K562 (cell line): ENCODE data around the gene PLEKHF1. TPM values are rescaled to one million over a fixed set of nuclear protein-coding genes. Genes with fewer than 3 reads are reported as not detected.

Source experiments
- ATAC-seq: fragments of 200-7000 bp; cut with Tn5 transposase; 3 replicates; pipeline ENCODE4 v1.9.1; 2020; ENCODE audit warnings: moderate library complexity
- BruUV-seq: library from RNA; stranded (reverse); fragments of 400-500 nt; replicated peaks from 2 replicates; lab custom pipeline; 2021; lab: Mats Ljungman, UMichigan
- CTCF ChIA-PET: fragments of 300-600 bp; formaldehyde crosslinking; extraction: SDS; loops from one replicate; lab custom pipeline; 2021; ENCODE audit warnings: low intra/inter-chr PET ratio; lab: Yijun Ruan, JAX
- POLR2A ChIA-PET: fragments of 300-600, 350-650 bp; sonication (Branson Sonifier 250); formaldehyde crosslinking; extraction: SDS; loops from one replicate; lab custom pipeline; 2021; ENCODE audit warnings: antibody characterized with exemption, inconsistent platforms; lab: Yijun Ruan, JAX
- DNase-seq, 4 experiments: peaks; one replicate each; pipeline versions ENCODE4 v3.0.0 to v3.0.0-alpha.2; 2011 to 2018; ENCODE audit warnings: low spot score in 3 of 4, mixed read lengths in 3 of 4; ENCODE audit errors: extremely low read depth in 1 of 4
- FAIRE-seq: peaks from 2 replicates; lab custom pipeline; 2011; peaks lifted over from hg19 to GRCh38; lab: Jason Lieb, UNC
- H2AFZ ChIP-seq: 2 replicates; pipeline ENCODE4 v1.6.0; 2011; ENCODE audit warnings: low read depth, low read length, control low read depth, inconsistent platforms
- H3K27ac ChIP-seq: fragments of 200-600 bp; 3 replicates; pipeline ENCODE4 v1.8.0; 2011; ENCODE audit warnings: low read depth, mild to moderate bottlenecking, control low read depth, inconsistent platforms, low read length, moderate library complexity, mixed read lengths; ENCODE audit errors: extremely low read depth
- H3K27me3 ChIP-seq, 2 experiments: fragments of 300-600 bp in 1 of 2; 2 replicates in 1 of 2; 3 replicates in 1 of 2; pipeline versions ENCODE4 v1.6.0 to v1.8.0; 2011; ENCODE audit warnings: inconsistent platforms in 2 of 2, low read length in 2 of 2, mild to moderate bottlenecking in 1 of 2, mixed read lengths in 1 of 2, moderate library complexity in 1 of 2; ENCODE audit not compliant: control insufficient read depth in 2 of 2, insufficient read depth in 2 of 2
- H3K36me3 ChIP-seq: fragments of 300-600 bp; 3 replicates; pipeline ENCODE4 v1.8.0; 2011; ENCODE audit warnings: mild to moderate bottlenecking, low read length, inconsistent platforms; ENCODE audit not compliant: control insufficient read depth, insufficient read depth
- H3K4me1 ChIP-seq, 2 experiments: fragments of 200-600 bp in 1 of 2; replicated peaks in 1 of 2; 2 replicates in 1 of 2; 3 replicates in 1 of 2; pipeline versions ENCODE4 v1.5.1 to v1.8.0; 2011; ENCODE audit warnings: inconsistent platforms in 2 of 2, low read length in 2 of 2, mild to moderate bottlenecking in 1 of 2, mixed read lengths in 1 of 2, moderate library complexity in 1 of 2; ENCODE audit not compliant: control insufficient read depth in 2 of 2, insufficient read depth in 2 of 2
- H3K4me2 ChIP-seq: 2 replicates; pipeline ENCODE4 v1.6.1; 2011; ENCODE audit warnings: low read length, control low read depth, inconsistent platforms, mixed read lengths; ENCODE audit not compliant: insufficient read depth
- H3K4me3 ChIP-seq: fragments of 200-600 bp; sonication (generic), shearing (Covaris generic); 2 replicates; pipeline ENCODE4 v1.5.1; 2016; ENCODE audit warnings: control low read depth, inconsistent platforms
- H3K79me2 ChIP-seq: fragments of 200-600 bp; 3 replicates; pipeline ENCODE4 v1.8.0; 2011; ENCODE audit warnings: low read length, inconsistent platforms; ENCODE audit not compliant: control insufficient read depth, insufficient read depth
- H3K9ac ChIP-seq, 2 experiments: 2 replicates each; pipeline versions ENCODE4 v1.6.0 to v1.6.1; 2011; ENCODE audit warnings: low read depth in 2 of 2, low read length in 2 of 2, control low read depth in 1 of 2, inconsistent platforms in 1 of 2, mild to moderate bottlenecking in 1 of 2, mixed read lengths in 1 of 2; ENCODE audit not compliant: insufficient read depth in 1 of 2
- H3K9me1 ChIP-seq: one replicate; pipeline ENCODE4 v1.6.0; 2011; ENCODE audit warnings: inconsistent platforms, mild to moderate bottlenecking, low read length, moderate library complexity; ENCODE audit not compliant: control insufficient read depth, insufficient read depth
- H3K9me3 ChIP-seq: replicated peaks from 2 replicates; pipeline ENCODE4 v1.5.1; 2011; ENCODE audit warnings: low read depth, low read length, inconsistent platforms; ENCODE audit not compliant: control insufficient read depth, insufficient read depth
- H4K20me1 ChIP-seq: replicated peaks from 2 replicates; pipeline ENCODE4 v1.6.1; 2011; ENCODE audit warnings: low read length, inconsistent platforms, mixed read lengths; ENCODE audit not compliant: control insufficient read depth, insufficient read depth
- CC2D1A ChIP-seq: fragments of 450-650 bp; IDR thresholded peaks from 2 replicates; pipeline ENCODE4 v1.6.1; 2017; ENCODE audit warnings: mild to moderate bottlenecking
- HMGN3 ChIP-seq: IDR thresholded peaks from 2 replicates; pipeline ENCODE4 v1.6.1; 2011; ENCODE audit warnings: borderline replicate concordance, low read depth, mild to moderate bottlenecking, mixed read lengths, low read length; ENCODE audit not compliant: insufficient read length; ENCODE audit errors: extremely low read depth
- KLF1 ChIP-seq: fragments of 450-650 bp; IDR thresholded peaks from 2 replicates; pipeline ENCODE4 v1.6.1; 2016; ENCODE audit warnings: missing genetic modification characterization, missing compliant biosample characterization
- POLR2AphosphoS5 ChIP-seq: IDR thresholded peaks from 2 replicates; pipeline ENCODE4 v1.6.1; 2011; ENCODE audit warnings: mild to moderate bottlenecking, low read depth, low read length, moderate library complexity; ENCODE audit not compliant: control insufficient read depth, insufficient read depth
- ZNF316 ChIP-seq: fragments of 450-650 bp; IDR thresholded peaks from 2 replicates; pipeline ENCODE4 v1.6.1; 2016
- WGBS: fragments of 100-300 bp; shearing (Covaris generic); methylation state at CpG from one replicate; pipeline ENCODE4 v1.1.6; 2016; ENCODE audit warnings: low coverage, mixed read lengths; ENCODE audit not compliant: insufficient coverage; ENCODE audit errors: missing lambda C conversion rate; 5-methylcytosine and 5-hydroxymethylcytosine counted together
- in situ Hi-C: fragments of 300-500 bp; cut with MboI; formaldehyde crosslinking; loops from 4 replicates; pipeline ENCODE4 v1.15.0; 2018; ENCODE audit warnings: inconsistent platforms, mixed read lengths
- intact Hi-C: fragments of 100-400 bp; cut with micrococcal nuclease; formaldehyde crosslinking; loops from 2 replicates; pipeline ENCODE4 v1.14.2; 2022
- polyA plus RNA-seq, 8 experiments: library from polyadenylated mRNA; depleted of rRNA in 4 of 8; stranded (reverse) in 5 of 8; unstranded in 3 of 8; fragments of >200 nt; fragmentation: Nextera tagmentation in 2 of 8; fragmentation: Illumina TruSeq in 1 of 8; extraction: Ambion mirVana in 2 of 8; extraction: Trizol in 1 of 8; gene quantifications; 2 replicates each; pipeline versions ENCODE4 v1.2.1 to v1.2.3, GENCODE V29; 2011 to 2014; ENCODE audit warnings: inconsistent platforms in 1 of 8, missing spikeins in 1 of 8
- total RNA-seq, 7 experiments: library from RNA; depleted of rRNA in 6 of 7; stranded (reverse); fragments of >200 nt in 6 of 7; fragmentation: Illumina TruSeq in 2 of 7; extraction: Trizol in 2 of 7; gene quantifications; 2 replicates each; pipeline versions ENCODE4 v1.2.1 to v1.2.3, GENCODE V29; 2011 to 2021; ENCODE audit warnings: low replicate concordance in 1 of 7

Gene PLEKHF1
- total and polyA plus RNA-seq, 9 of the 15 experiments (the other 6 are each of a cell fraction or from before 2014, with no cell fraction given) = 0.07 to 13.4 (median 3.9) TPM; not detected in 1

DNA sequence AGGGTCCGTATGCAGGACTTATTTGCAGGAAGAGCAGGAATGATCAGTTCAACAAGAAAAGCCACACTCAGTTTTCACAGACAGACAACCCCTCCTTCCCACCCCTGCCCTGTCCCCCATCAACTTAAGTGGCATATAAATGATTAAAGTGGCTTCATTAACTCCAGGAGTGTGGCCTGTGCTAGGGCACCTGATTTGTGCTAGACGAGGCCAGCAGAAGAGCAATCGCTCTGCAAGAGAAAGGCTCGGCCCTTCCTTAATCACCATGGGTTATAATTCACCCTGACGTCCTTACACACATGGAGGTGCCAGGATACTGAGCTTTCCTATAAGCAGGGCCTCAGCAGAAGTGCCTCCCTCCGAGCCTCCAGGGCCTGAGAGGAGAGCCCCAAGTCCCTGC lies 35.2 kb downstream of the PLEKHF1 start:
- no peaks in the 10 kb centered on the region for H3K79me2 ChIP-seq
- no peaks in the 10 kb centered on the region for H4K20me1 ChIP-seq
- TF ChIP-seq CC2D1A (no peak), HMGN3 (no peak), POLR2AphosphoS5 (no peak), ZNF316 (no peak), KLF1 (no peak)
- TF ChIP-seq, all 486 proteins: peak for 0
- BruUV-seq = no TSS peak
- H3K4me3 ChIP-seq = no peak overlapping the region
- ATAC-seq (no peak; the same call in 2 of the 3 replicates), DNase-seq (no peak), FAIRE-seq (no peak)
- H3K27me3 ChIP-seq = no peaks in the 10 kb centered on the region
- H3K9ac ChIP-seq = no peak overlapping the region
- in situ Hi-C loops = no loop called here
- whole genome bisulfite sequencing = 39% methylated on average over 6 of the region's 6 CpGs
- no peak overlapping the region for H2AFZ ChIP-seq
- ChIA-PET POLR2A (interaction anchor here (0.6 kb wide), 2 partner anchors 10 to 95 kb away, joined by 3 read pairs; partner anchors contain the start of gene POP4), CTCF (no interaction called here)
- no peaks in the 10 kb centered on the region for H3K9me1 ChIP-seq
- H3K4me2 ChIP-seq = no peak overlapping the region
- H3K36me3 ChIP-seq = no peaks in the 10 kb centered on the region; the same call in 2 of the 3 replicates
- intact Hi-C loops = no loop called here
- H3K27ac ChIP-seq = no peak overlapping the region
- H3K4me1 ChIP-seq = peaks cover 0 to 11% of the 10 kb centered on the region in 2 experiments; a peak in 2 of 5 replicates
- no peaks in the 10 kb centered on the region; the same call in 1 of the 2 replicates for H3K9me3 ChIP-seq
